Hepatocyte (in vitro differentiated cells): ENCODE results near the gene TMEM108. TPM values are rescaled to one million over a fixed set of nuclear protein-coding genes. Genes with fewer than 3 reads are reported as not detected.

ENCODE experiments used
- DNase-seq: peaks from one replicate; pipeline ENCODE4 v3.0.0-alpha.2; 2016; ENCODE audit warnings: low spot score
- H2AFZ ChIP-seq: fragments of 200-600 bp; sonication (generic); 2 replicates; pipeline ENCODE4 v1.6.0; 2016; ENCODE audit warnings: antibody characterized with exemption, mild to moderate bottlenecking
- H3K27ac ChIP-seq: fragments of 200-600 bp; sonication (generic); 2 replicates; pipeline ENCODE4 v1.5.1; 2016; ENCODE audit warnings: mild to moderate bottlenecking
- H3K27me3 ChIP-seq: fragments of 200-600 bp; sonication (generic); 2 replicates; pipeline ENCODE4 v1.6.1; 2016
- H3K36me3 ChIP-seq: fragments of 200-600 bp; sonication (generic); replicated peaks from 2 replicates; pipeline ENCODE4 v1.5.1; 2016; ENCODE audit warnings: low read depth; ENCODE audit not compliant: insufficient read depth
- H3K4me1 ChIP-seq: fragments of 200-600 bp; sonication (generic); 2 replicates; pipeline ENCODE4 v1.5.1; 2016; ENCODE audit warnings: mild to moderate bottlenecking, moderate library complexity; ENCODE audit not compliant: insufficient read depth
- H3K4me2 ChIP-seq: fragments of 200-600 bp; sonication (generic); 2 replicates; pipeline ENCODE4 v1.6.0; 2016
- H3K4me3 ChIP-seq: fragments of 200-600 bp; sonication (generic); 2 replicates; pipeline ENCODE4 v1.5.1; 2016; ENCODE audit warnings: mild to moderate bottlenecking
- H3K79me2 ChIP-seq: fragments of 200-600 bp; sonication (generic); 2 replicates; pipeline ENCODE4 v1.6.0; 2017; ENCODE audit warnings: mild to moderate bottlenecking
- H3K9me2 ChIP-seq: fragments of 200-600 bp; sonication (generic); replicated peaks from 2 replicates; pipeline ENCODE4 v1.6.0; 2017; ENCODE audit warnings: mild to moderate bottlenecking; ENCODE audit not compliant: insufficient read depth
- H3K9me3 ChIP-seq: fragments of 200-600 bp; sonication (generic); 2 replicates; pipeline ENCODE4 v1.5.1; 2016; ENCODE audit warnings: low read depth, mild to moderate bottlenecking
- H4K20me1 ChIP-seq: fragments of 200-600 bp; sonication (generic); 2 replicates; pipeline ENCODE4 v1.6.0; 2016; ENCODE audit warnings: mild to moderate bottlenecking; ENCODE audit not compliant: insufficient read depth, poor library complexity, severe bottlenecking
- CTCF ChIP-seq: fragments of 200-600 bp; sonication (generic); IDR thresholded peaks from 2 replicates; pipeline ENCODE4 v1.5.1; 2016; ENCODE audit warnings: antibody characterized with exemption, mild to moderate bottlenecking; ENCODE audit not compliant: poor library complexity
- EZH2 ChIP-seq: fragments of 200-600 bp; sonication (generic); IDR thresholded peaks from 2 replicates; pipeline ENCODE4 v1.6.1; 2016; ENCODE audit warnings: antibody characterized with exemption, mild to moderate bottlenecking, borderline replicate concordance
- EZH2phosphoT487 ChIP-seq: fragments of 200-600 bp; sonication (generic); IDR thresholded peaks from one replicate; pipeline ENCODE4 v1.6.1; 2018; ENCODE audit warnings: antibody characterized with exemption, mild to moderate bottlenecking, low read depth, moderate library complexity; ENCODE audit not compliant: unreplicated experiment, severe bottlenecking
- WGBS: methylation state at CpG from one replicate; pipeline ENCODE4 v1.1.6; 2016; ENCODE audit warnings: low lambda C conversion rate; ENCODE audit errors: missing lambda C conversion rate; 5-methylcytosine and 5-hydroxymethylcytosine counted together
- polyA plus RNA-seq: library from polyadenylated mRNA; unstranded; fragments of >200 nt; fragmentation: Nextera tagmentation; extraction: Ambion mirVana; gene quantifications from 2 replicates; pipeline ENCODE4 v1.2.1, GENCODE V29; 2016
- total RNA-seq: library from RNA; depleted of rRNA; stranded (reverse); fragments of >200 nt; gene quantifications from 2 replicates; pipeline ENCODE4 v1.2.3, GENCODE V29; 2014

TMEM108 gene
- total and polyA plus RNA-seq, 2 experiments from 2014 or later: 0.53 to 6.5 TPM

DNA sequence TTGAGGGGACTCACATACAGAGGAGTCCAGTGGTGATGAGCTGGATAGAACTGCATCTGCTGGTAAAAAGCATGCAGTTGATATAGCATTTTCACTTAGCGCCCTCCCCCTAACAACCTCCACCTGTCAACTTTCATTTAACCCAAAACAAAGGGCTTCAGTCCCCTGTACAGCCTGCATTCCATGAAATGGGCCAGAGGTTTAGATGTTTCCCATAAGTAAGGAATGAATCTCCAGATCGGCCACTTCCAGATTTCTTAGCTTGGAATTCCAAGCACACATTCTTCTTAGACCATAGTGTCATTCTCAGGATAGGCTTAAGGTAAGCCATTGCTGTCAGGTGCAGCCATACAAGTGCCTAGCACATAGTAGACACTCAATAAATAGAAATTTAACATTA lies 328.7 kb downstream of the TMEM108 start:
- H3K4me1 ChIP-seq: no peaks in the 10 kb centered on the region
- H3K27ac ChIP-seq: no peak overlapping the region
- H2AFZ ChIP-seq: no peak overlapping the region
- H3K9me3 ChIP-seq: no peaks in the 10 kb centered on the region
- no peak for TF ChIP-seq EZH2
- TF ChIP-seq CTCF: no peak
- TF ChIP-seq EZH2phosphoT487: no peak
- H3K4me2 ChIP-seq: no peak overlapping the region
- H3K27me3 ChIP-seq: no peaks in the 10 kb centered on the region
- H3K79me2 ChIP-seq: no peaks in the 10 kb centered on the region
- WGBS: 83% methylated on average over 2 of the region's 2 CpGs
- no peaks in the 10 kb centered on the region for H3K9me2 ChIP-seq
- H3K36me3 ChIP-seq: no peaks in the 10 kb centered on the region
- no peaks in the 10 kb centered on the region for H4K20me1 ChIP-seq
- H3K4me3 ChIP-seq: no peak overlapping the region
- DNase-seq: no peak

GRCh38 chr3:133367403-133367802 lies 329.2 kb downstream of the TMEM108 start:
- no peaks in the 10 kb centered on the region for H3K79me2 ChIP-seq
- H4K20me1 ChIP-seq: no peaks in the 10 kb centered on the region
- no peaks in the 10 kb centered on the region for H3K4me1 ChIP-seq
- no peaks in the 10 kb centered on the region for H3K36me3 ChIP-seq
- H2AFZ ChIP-seq: no peak overlapping the region
- no peak overlapping the region for H3K4me2 ChIP-seq
- H3K27me3 ChIP-seq: no peaks in the 10 kb centered on the region
- TF ChIP-seq EZH2phosphoT487 (no peak), EZH2 (no peak), CTCF (no peak)
- H3K4me3 ChIP-seq: no peak overlapping the region
- WGBS: 97% methylated on average over 3 of the region's 3 CpGs
- H3K9me3 ChIP-seq: no peaks in the 10 kb centered on the region
- H3K27ac ChIP-seq: no peak overlapping the region
- no peaks in the 10 kb centered on the region for H3K9me2 ChIP-seq
- no peak for DNase-seq

- no peaks in the 10 kb centered on the region for H3K9me3 ChIP-seq
- TF ChIP-seq EZH2phosphoT487 (no peak), EZH2 (no peak), CTCF (no peak)
- H3K27ac ChIP-seq: no peak overlapping the region
- H3K27me3 ChIP-seq: no peaks in the 10 kb centered on the region
- WGBS: 95% methylated on average over 1 of the region's 1 CpG
- H3K4me1 ChIP-seq: no peaks in the 10 kb centered on the region
- no peaks in the 10 kb centered on the region for H3K79me2 ChIP-seq
- no peak overlapping the region for H3K4me3 ChIP-seq
- H4K20me1 ChIP-seq: no peaks in the 10 kb centered on the region
- H3K9me2 ChIP-seq: no peaks in the 10 kb centered on the region
- no peak overlapping the region for H2AFZ ChIP-seq
- H3K36me3 ChIP-seq: no peaks in the 10 kb centered on the region
- H3K4me2 ChIP-seq: no peak overlapping the region
- no peak for DNase-seq
Measured at GRCh38 chr3:133367956-133368355, 329.8 kb downstream of the TMEM108 start.
